ENCODE measurements around the gene SYT14.

The SYT14 gene

DNA sequence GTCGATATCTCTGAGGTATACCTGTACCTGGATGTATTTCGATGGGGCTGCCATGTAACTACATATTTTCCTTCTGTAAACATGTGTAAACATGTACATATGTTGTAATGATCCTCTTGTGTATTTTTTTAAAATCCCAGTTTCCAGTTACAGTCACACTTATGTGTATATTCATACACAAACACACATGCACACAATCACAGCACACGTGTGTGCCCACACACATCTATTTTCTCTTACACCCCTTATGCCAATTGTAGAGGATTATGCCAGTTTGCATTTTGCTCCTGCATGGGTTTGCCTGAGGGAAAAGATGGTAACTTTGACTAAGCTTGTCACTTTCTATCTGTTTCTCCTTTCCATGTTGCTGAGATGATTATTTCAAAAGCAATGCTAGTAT is 10.1 kb downstream of the SYT14 start:
- Histone ChIP-seq H3F3A (ENCODE audit: insufficient read depth) (no peaks in the 10 kb centered on the region), H3K9ac (ENCODE audit: low read length) (no peak overlapping the region), H4K20me1 (ENCODE audit: low read depth, low read length) (no peaks in the 10 kb centered on the region), H2AFZ (ENCODE audit: low read depth, low read length, severe bottlenecking) (no peak overlapping the region), H3K9me3 (ENCODE audit: insufficient read depth, low read length) (no peaks in the 10 kb centered on the region), H3K4me3 (ENCODE audit: insufficient read depth, low read length, poor library complexity, severe bottlenecking) (no peak overlapping the region), H3K27ac (ENCODE audit: low read depth, low read length) (no peak overlapping the region), H3K36me3 (ENCODE audit: low read length) (no peaks in the 10 kb centered on the region), H3K4me2 (ENCODE audit: low read depth, low read length, poor library complexity, severe bottlenecking) (no peak overlapping the region), H3K79me2 (ENCODE audit: insufficient read depth, low read length) (no peaks in the 10 kb centered on the region), H3K27me3 (ENCODE audit: low read length) (no peaks in the 10 kb centered on the region), H3K9me2 (replicated peaks; ENCODE audit: insufficient read depth, low read length) (no peaks in the 10 kb centered on the region)
- no peak for TF ChIP-seq EZH2phosphoT487 (conservative IDR thresholded peaks at IDR 0.05; ENCODE audit: low read length)
- TF ChIP-seq, protein P1, sequence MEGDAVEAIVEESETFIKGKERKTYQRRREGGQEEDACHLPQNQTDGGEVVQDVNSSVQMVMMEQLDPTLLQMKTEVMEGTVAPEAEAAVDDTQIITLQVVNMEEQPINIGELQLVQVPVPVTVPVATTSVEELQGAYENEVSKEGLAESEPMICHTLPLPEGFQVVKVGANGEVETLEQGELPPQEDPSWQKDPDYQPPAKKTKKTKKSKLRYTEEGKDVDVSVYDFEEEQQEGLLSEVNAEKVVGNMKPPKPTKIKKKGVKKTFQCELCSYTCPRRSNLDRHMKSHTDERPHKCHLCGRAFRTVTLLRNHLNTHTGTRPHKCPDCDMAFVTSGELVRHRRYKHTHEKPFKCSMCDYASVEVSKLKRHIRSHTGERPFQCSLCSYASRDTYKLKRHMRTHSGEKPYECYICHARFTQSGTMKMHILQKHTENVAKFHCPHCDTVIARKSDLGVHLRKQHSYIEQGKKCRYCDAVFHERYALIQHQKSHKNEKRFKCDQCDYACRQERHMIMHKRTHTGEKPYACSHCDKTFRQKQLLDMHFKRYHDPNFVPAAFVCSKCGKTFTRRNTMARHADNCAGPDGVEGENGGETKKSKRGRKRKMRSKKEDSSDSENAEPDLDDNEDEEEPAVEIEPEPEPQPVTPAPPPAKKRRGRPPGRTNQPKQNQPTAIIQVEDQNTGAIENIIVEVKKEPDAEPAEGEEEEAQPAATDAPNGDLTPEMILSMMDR (IDR thresholded peaks at IDR 0.05; ENCODE audit: insufficient read depth, low read length, poor library complexity, severe bottlenecking) = no peak

DNA sequence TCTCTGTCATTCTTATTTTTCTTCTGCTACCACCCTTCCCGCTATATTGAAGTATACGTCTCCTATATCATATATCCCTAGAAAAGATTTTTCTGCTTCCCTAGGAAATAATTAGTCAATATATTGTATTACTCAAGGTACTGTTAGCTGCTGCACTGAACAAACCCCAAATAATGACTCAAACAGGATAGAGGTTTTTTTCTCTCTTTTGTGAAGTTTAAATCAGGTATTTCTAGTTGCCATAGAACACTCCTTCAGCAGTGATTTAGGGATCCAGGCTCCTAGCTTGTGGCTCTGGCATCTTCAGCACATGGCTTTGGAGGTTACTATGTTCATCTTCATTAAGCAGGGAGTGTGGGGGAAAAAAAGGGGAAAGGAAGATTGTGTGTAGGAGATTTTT is 18.1 kb downstream of the SYT14 start:
- Histone ChIP-seq H3K9ac (ENCODE audit: low read length) (no peak overlapping the region), H2AFZ (ENCODE audit: low read depth, low read length, severe bottlenecking) (no peak overlapping the region), H3K9me2 (replicated peaks; ENCODE audit: insufficient read depth, low read length) (no peaks in the 10 kb centered on the region), H3K27me3 (ENCODE audit: low read length) (no peaks in the 10 kb centered on the region), H3K36me3 (ENCODE audit: low read length) (no peaks in the 10 kb centered on the region), H3K9me3 (ENCODE audit: insufficient read depth, low read length) (no peaks in the 10 kb centered on the region), H3K79me2 (ENCODE audit: insufficient read depth, low read length) (no peaks in the 10 kb centered on the region), H3F3A (ENCODE audit: insufficient read depth) (no peaks in the 10 kb centered on the region), H3K4me3 (ENCODE audit: insufficient read depth, low read length, poor library complexity, severe bottlenecking) (no peak overlapping the region), H4K20me1 (ENCODE audit: low read depth, low read length) (no peaks in the 10 kb centered on the region), H3K27ac (ENCODE audit: low read depth, low read length) (no peak overlapping the region), H3K4me2 (ENCODE audit: low read depth, low read length, poor library complexity, severe bottlenecking) (no peak overlapping the region)
- TF ChIP-seq, protein P1 (IDR thresholded peaks at IDR 0.05; ENCODE audit: insufficient read depth, low read length, poor library complexity, severe bottlenecking) = no peak
- no peak for TF ChIP-seq EZH2phosphoT487 (conservative IDR thresholded peaks at IDR 0.05; ENCODE audit: low read length)

DNA sequence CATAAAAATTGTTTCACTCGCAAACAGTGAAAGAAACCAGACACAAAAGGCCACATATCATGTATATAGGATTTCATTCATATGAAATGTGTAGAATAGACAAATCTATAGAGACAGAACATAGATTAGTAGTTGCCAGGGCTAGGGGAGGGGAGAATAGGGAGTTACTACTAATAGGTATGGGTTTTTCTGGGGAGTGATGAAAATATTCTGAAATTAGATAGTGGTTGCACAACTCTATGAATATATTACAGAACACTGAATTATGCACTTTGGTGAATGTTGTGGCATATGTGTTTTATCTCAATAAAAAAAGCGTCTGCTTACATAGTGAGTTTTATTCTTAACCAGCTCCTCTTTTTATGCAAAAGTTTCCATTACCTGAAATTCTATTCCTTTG is 21.6 kb downstream of the SYT14 start:
- H3K27ac ChIP-seq (ENCODE audit: low read depth, low read length) = no peak overlapping the region
- no peaks in the 10 kb centered on the region for H3K27me3 ChIP-seq (ENCODE audit: low read length)
- TF ChIP-seq, protein P1 (IDR thresholded peaks at IDR 0.05; ENCODE audit: insufficient read depth, low read length, poor library complexity, severe bottlenecking) = no peak
- no peak for TF ChIP-seq EZH2phosphoT487 (conservative IDR thresholded peaks at IDR 0.05; ENCODE audit: low read length)
- H3F3A ChIP-seq (ENCODE audit: insufficient read depth) = no peaks in the 10 kb centered on the region
- no peaks in the 10 kb centered on the region for H3K36me3 ChIP-seq (ENCODE audit: low read length)
- H3K9me2 ChIP-seq (replicated peaks; ENCODE audit: insufficient read depth, low read length) = no peaks in the 10 kb centered on the region
- H3K9ac ChIP-seq (ENCODE audit: low read length) = no peak overlapping the region
- H2AFZ ChIP-seq (ENCODE audit: low read depth, low read length, severe bottlenecking) = no peak overlapping the region
- H4K20me1 ChIP-seq (ENCODE audit: low read depth, low read length) = 0 out of 2 replicates have a peak, but pooled peaks cover 2% of the 10 kb centered on the region
- H3K9me3 ChIP-seq (ENCODE audit: insufficient read depth, low read length) = no peaks in the 10 kb centered on the region
- no peak overlapping the region for H3K4me2 ChIP-seq (ENCODE audit: low read depth, low read length, poor library complexity, severe bottlenecking)
- H3K4me3 ChIP-seq (ENCODE audit: insufficient read depth, low read length, poor library complexity, severe bottlenecking) = no peak overlapping the region
- no peaks in the 10 kb centered on the region for H3K79me2 ChIP-seq (ENCODE audit: insufficient read depth, low read length)
